SK-N-SH (cell line): ENCODE measurements around the gene RASSF1. TPM values are rescaled to one million over a fixed set of nuclear protein-coding genes. Genes with fewer than 3 reads are reported as not detected.

Experiments
- CTCF ChIA-PET: fragments of 300-600, 350-600 bp; formaldehyde crosslinking; extraction: SDS; loops from one replicate; lab custom pipeline; 2021; lab: Yijun Ruan, JAX
- POLR2A ChIA-PET: fragments of 350-600 bp; sonication (Branson Sonifier 250); formaldehyde crosslinking; extraction: SDS; loops from one replicate; lab custom pipeline; 2020; ENCODE audit warnings: antibody characterized with exemption, inconsistent platforms; lab: Yijun Ruan, JAX
- DNase-seq: peaks from one replicate; pipeline ENCODE4 v3.0.0; 2012
- H2AFZ ChIP-seq: fragments of 200-600 bp; sonication (generic); 2 replicates; pipeline ENCODE4 v1.8.1; 2016; ENCODE audit warnings: antibody characterized with exemption, mild to moderate bottlenecking, low read depth
- H3F3A ChIP-seq: fragments of 200-600 bp; sonication (generic); replicated peaks from 2 replicates; pipeline ENCODE3; 2016; ENCODE audit warnings: antibody characterized with exemption, mild to moderate bottlenecking; ENCODE audit not compliant: insufficient read depth
- H3K27ac ChIP-seq, 2 experiments: fragments of 200-500 bp in 1 of 2; fragments of 200-600 bp in 1 of 2; sonication (Bioruptor generic) in 1 of 2; sonication (generic), shearing (Covaris generic) in 1 of 2; 2 replicates each; pipeline versions ENCODE4 v1.5.1 to v1.6.1; 2014 to 2016; ENCODE audit warnings: low read depth in 2 of 2, inconsistent platforms in 1 of 2, low read length in 1 of 2, mild to moderate bottlenecking in 1 of 2, mixed read lengths in 1 of 2
- H3K27me3 ChIP-seq: fragments of 200-600 bp; sonication (generic), shearing (Covaris generic); 2 replicates; pipeline ENCODE4 v1.6.1; 2016; ENCODE audit warnings: mixed run types; ENCODE audit not compliant: insufficient read depth
- H3K36me3 ChIP-seq, 2 experiments: fragments of 200-500 bp in 1 of 2; fragments of 200-600 bp in 1 of 2; sonication (Bioruptor generic) in 1 of 2; sonication (generic) in 1 of 2; replicated peaks in 1 of 2; 2 replicates each; pipeline versions ENCODE3 to v1.5.1; 2014 to 2016; ENCODE audit warnings: low read length in 1 of 2, mild to moderate bottlenecking in 1 of 2; ENCODE audit not compliant: insufficient read depth in 2 of 2, control insufficient read depth in 1 of 2
- H3K4me1 ChIP-seq, 2 experiments: fragments of 200-500 bp in 1 of 2; fragments of 200-600 bp in 1 of 2; sonication (Bioruptor generic) in 1 of 2; sonication (generic), shearing (Covaris generic) in 1 of 2; 2 replicates each; pipeline versions ENCODE4 v1.5.1 to v1.6.1; 2014 to 2016; ENCODE audit warnings: low read depth in 1 of 2, low read length in 1 of 2, mixed run types in 1 of 2; ENCODE audit not compliant: insufficient read depth in 2 of 2, control insufficient read depth in 1 of 2
- H3K4me2 ChIP-seq: fragments of 200-600 bp; sonication (generic), shearing (Covaris generic); 2 replicates; pipeline ENCODE4 v1.6.1; 2017; ENCODE audit warnings: mixed run types
- H3K4me3 ChIP-seq, 2 experiments: fragments of 200-500 bp in 1 of 2; fragments of 200-600 bp in 1 of 2; sonication (Bioruptor generic) in 1 of 2; sonication (generic), shearing (Covaris generic) in 1 of 2; 2 replicates each; pipeline versions ENCODE4 v1.5.1 to v1.8.1; 2014 to 2016; ENCODE audit warnings: low read depth in 2 of 2, inconsistent platforms in 1 of 2, low read length in 1 of 2, mild to moderate bottlenecking in 1 of 2, mixed read lengths in 1 of 2, moderate library complexity in 1 of 2
- H3K79me2 ChIP-seq: fragments of 200-600 bp; sonication (generic); 2 replicates; pipeline ENCODE4 v1.8.1; 2017; ENCODE audit warnings: mild to moderate bottlenecking; ENCODE audit not compliant: insufficient read depth
- H3K9ac ChIP-seq: fragments of 200-600 bp; sonication (generic); 2 replicates; pipeline ENCODE4 v1.6.1; 2017; ENCODE audit warnings: mixed run types
- H3K9me2 ChIP-seq: fragments of 200-600 bp; sonication (generic); 2 replicates; pipeline ENCODE4 v1.6.1; 2017; ENCODE audit warnings: mixed run types
- H3K9me3 ChIP-seq: fragments of 200-600 bp; sonication (generic); 2 replicates; pipeline ENCODE4 v1.6.1; 2017; ENCODE audit warnings: mixed run types, mild to moderate bottlenecking, moderate library complexity
- H4K20me1 ChIP-seq: fragments of 200-600 bp; sonication (generic); 2 replicates; pipeline ENCODE4 v1.6.1; 2017; ENCODE audit warnings: mild to moderate bottlenecking, mixed run types; ENCODE audit not compliant: insufficient read depth
- FOXJ3 ChIP-seq: sonication (generic); formaldehyde crosslinking; IDR thresholded peaks from 2 replicates; pipeline ENCODE4 v1.5.1; 2020; ENCODE audit warnings: mild to moderate bottlenecking, missing genetic modification reagents
- GABPA ChIP-seq: IDR thresholded peaks from 2 replicates; pipeline ENCODE4 v1.4.0; 2012; ENCODE audit warnings: low read depth, mild to moderate bottlenecking
- JUND ChIP-seq: IDR thresholded peaks from 2 replicates; pipeline ENCODE4 v1.4.0; 2012
- MAX ChIP-seq: IDR thresholded peaks from 2 replicates; pipeline ENCODE4 v1.4.0; 2012; ENCODE audit warnings: low read depth
- PBX3 ChIP-seq: IDR thresholded peaks from 2 replicates; pipeline ENCODE4; 2012
- POLR2AphosphoS5 ChIP-seq: IDR thresholded peaks from 2 replicates; pipeline ENCODE4 v1.6.1; 2012; ENCODE audit warnings: low read depth, low read length
- RAD21 ChIP-seq: IDR thresholded peaks from 2 replicates; pipeline ENCODE4 v1.6.1; 2012; ENCODE audit warnings: mild to moderate bottlenecking, low read length
- RCOR1 ChIP-seq: fragments of 150-350 bp; IDR thresholded peaks from 2 replicates; pipeline ENCODE4 v1.6.1; 2017; ENCODE audit warnings: antibody characterized with exemption, low read length
- REST ChIP-seq: IDR thresholded peaks from 2 replicates; pipeline ENCODE4 v1.6.1; 2012; ENCODE audit warnings: mild to moderate bottlenecking, low read depth, low read length, moderate library complexity
- RFX5 ChIP-seq: IDR thresholded peaks from 2 replicates; pipeline ENCODE4 v1.6.1; 2012; ENCODE audit warnings: mild to moderate bottlenecking, improper control_type of control experiment, low read length
- TCF12 ChIP-seq: IDR thresholded peaks from 2 replicates; pipeline ENCODE4 v1.4.0; 2012
- TEAD4 ChIP-seq: IDR thresholded peaks from 2 replicates; pipeline ENCODE4 v1.4.0; 2012; ENCODE audit warnings: mild to moderate bottlenecking, borderline replicate concordance; ENCODE audit not compliant: insufficient read depth
- USF2 ChIP-seq: fragments of 150-350 bp; IDR thresholded peaks from 2 replicates; pipeline ENCODE4 v1.6.1; 2017; ENCODE audit warnings: antibody characterized with exemption, low read length, low read depth, borderline replicate concordance
- WGBS: methylation state at CpG from one replicate; pipeline ENCODE4 v1.1.6; 2017; ENCODE audit warnings: low lambda C conversion rate; 5-methylcytosine and 5-hydroxymethylcytosine counted together
- polyA plus RNA-seq, 3 experiments: library from polyadenylated mRNA; depleted of rRNA; stranded (reverse); fragments of >200 nt; gene quantifications; 2 replicates each; pipeline ENCODE4 v1.2.3, GENCODE V29; 2012
- TF ChIP-seq, protein P1 (sequence below): fragments of 150-350 bp; IDR thresholded peaks from 2 replicates; pipeline ENCODE4 v1.6.1; 2016; ENCODE audit warnings: mild to moderate bottlenecking, low read depth, low read length

The RASSF1 gene
- polyA plus RNA-seq, 1 of the 3 experiments (the other 2 are of a cell fraction), result 28.1 TPM

- peaks cover 15 to 30% of the 10 kb centered on the region in 2 experiments for H3K36me3 ChIP-seq
- no peak overlapping the region for H3K4me3 ChIP-seq
- peaks cover 39% of the 10 kb centered on the region for H3K79me2 ChIP-seq
- DNase-seq, result no peak
- ChIA-PET POLR2A (no interaction called here), CTCF (interaction anchor here (1.4 to 5.9 kb wide), 2 partner anchors 9 to 16 kb away, joined by 4 to 45 read pairs; partner anchors contain the start of genes HYAL1, HYAL3 and NAA80)
- 0 out of 2 replicates have a peak overlapping the region, but pooled peaks have one; percentile 11 for H3K4me2 ChIP-seq
- no peak overlapping the region for H2AFZ ChIP-seq
- H3K9me2 ChIP-seq, result no peaks in the 10 kb centered on the region
- H3K27me3 ChIP-seq, result no peaks in the 10 kb centered on the region
- H3K4me1 ChIP-seq, result peaks cover 0 to 34% of the 10 kb centered on the region in 2 experiments; a peak in 2 of 4 replicates
- H3F3A ChIP-seq, result peaks cover 9% of the 10 kb centered on the region
- WGBS, result 74% methylated on average over 6 of the region's 6 CpGs
- H3K9me3 ChIP-seq, result no peaks in the 10 kb centered on the region
- no peaks in the 10 kb centered on the region for H4K20me1 ChIP-seq
- TF ChIP-seq REST (no peak), GABPA (no peak), RAD21 (no peak), USF2 (no peak), RCOR1 (no peak), PBX3 (no peak), JUND (no peak), TEAD4 (no peak), POLR2AphosphoS5 (no peak), MAX (no peak), RFX5 (no peak), FOXJ3 (CRISPR knock-in tag) (no peak), TCF12 (no peak)
- TF ChIP-seq, protein P1, sequence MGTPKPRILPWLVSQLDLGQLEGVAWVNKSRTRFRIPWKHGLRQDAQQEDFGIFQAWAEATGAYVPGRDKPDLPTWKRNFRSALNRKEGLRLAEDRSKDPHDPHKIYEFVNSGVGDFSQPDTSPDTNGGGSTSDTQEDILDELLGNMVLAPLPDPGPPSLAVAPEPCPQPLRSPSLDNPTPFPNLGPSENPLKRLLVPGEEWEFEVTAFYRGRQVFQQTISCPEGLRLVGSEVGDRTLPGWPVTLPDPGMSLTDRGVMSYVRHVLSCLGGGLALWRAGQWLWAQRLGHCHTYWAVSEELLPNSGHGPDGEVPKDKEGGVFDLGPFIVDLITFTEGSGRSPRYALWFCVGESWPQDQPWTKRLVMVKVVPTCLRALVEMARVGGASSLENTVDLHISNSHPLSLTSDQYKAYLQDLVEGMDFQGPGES, result no peak
- H3K9ac ChIP-seq, result no peak overlapping the region
- H3K27ac ChIP-seq, result no peak overlapping the region
These were observed 23.3 kb downstream of the RASSF1 start for GRCh38 chr3:50317300-50317699.
